GM19468 (cell line): ENCODE measurements around the gene KLF15.

Experiments used
- ATAC-seq: cut with Tn5 transposase; IDR thresholded peaks from one replicate; pipeline ENCODE4 v1.9.1; 2021; ENCODE audit warnings: mild to moderate bottlenecking, moderate library complexity, moderate number of reproducible peaks; ENCODE audit not compliant: unreplicated experiment; ENCODE audit errors: extremely low read depth

Gene KLF15

DNA sequence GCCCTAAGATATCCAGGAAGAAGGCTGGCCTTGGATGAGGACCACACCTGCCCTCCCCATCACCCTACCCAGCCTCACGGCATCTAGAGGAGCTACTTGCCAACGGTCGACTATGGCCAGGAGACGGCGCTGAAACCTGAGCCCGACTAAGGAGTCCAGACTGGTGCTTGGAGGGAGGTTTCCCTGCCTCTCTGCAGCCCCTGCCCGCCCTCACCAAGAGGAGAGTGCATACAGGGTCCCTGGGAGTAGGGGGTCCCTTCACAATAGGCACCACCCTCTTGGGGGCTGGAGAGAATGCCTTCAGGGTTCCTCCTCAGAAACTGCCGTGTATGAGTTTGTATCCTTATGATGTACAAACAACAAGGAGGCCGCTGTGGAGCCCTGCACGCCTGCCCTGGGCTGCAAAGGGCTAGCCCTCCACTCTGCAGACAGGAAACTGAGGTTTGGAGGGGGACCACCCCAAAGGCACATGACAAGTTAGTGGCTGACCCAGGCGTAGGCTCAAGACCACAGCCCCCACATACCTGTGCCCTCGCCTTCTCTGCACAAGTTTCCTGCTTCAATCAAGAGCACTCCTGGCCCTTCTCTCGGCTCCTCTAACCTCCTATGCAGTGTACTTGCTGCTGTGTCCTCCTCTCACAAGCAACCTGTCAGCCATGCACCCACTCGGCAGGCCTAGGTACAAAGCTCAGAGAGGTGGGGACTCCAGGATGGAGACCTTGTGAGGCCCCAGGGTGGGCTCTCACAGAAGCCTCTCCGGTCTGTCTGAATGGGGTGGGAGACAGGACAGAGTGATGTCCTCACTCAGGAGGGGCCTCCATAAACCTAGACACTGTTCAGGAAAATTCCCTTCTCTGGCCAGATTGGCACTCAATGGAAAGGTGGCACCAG is 7.4 kb downstream of the KLF15 start:
- ATAC-seq = no peak

DNA sequence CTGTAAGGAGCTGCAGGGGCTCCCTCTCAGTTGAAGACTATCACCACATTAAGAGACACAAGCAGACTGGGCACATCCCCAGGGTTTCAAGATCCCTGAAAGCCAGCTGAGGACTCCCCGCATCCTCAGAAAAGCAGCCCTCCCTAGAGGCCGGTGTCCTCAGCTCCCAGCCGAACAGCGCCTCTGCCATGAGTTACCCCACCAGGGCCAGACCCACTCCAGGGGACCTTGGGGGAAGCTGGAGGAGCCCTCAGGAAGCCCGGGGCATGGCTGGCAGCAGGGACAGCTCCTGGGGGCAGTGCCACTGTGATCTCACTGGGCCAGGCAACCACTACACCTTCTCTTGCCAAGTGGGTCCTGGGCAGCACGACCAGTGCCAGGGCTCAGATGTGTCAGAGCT is 8.1 kb downstream of the KLF15 start:
- no peak for ATAC-seq

DNA sequence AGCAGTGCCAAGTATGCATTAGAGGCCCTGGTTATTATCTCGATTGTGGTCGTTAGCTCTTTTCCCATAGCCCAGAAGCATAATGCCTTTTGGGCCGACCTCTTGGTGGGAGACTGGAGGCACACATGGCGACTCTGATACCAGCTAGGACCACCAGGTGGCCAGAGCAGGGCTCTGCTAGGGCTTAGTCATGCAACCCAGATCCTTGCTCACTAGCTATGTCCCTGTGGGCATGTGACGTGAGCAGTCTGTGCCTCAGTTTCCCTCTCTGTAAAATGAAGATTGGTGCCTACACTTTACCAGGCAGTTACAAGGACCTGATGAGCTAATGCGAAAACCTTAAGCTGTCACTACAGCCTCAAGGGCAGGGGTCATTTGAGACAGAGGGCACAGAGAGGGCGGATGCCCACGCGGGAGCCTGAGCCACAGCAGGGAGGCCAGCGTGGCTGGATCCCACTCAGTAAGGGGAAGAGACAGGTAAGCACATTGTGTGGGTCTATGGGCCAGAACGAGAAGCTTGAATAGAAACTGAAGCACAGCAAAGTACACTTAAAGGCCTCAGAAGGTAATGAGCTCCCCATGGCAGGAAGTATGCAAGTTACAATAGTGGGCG is 8.8 kb downstream of the KLF15 start:
- no peak for ATAC-seq

DNA sequence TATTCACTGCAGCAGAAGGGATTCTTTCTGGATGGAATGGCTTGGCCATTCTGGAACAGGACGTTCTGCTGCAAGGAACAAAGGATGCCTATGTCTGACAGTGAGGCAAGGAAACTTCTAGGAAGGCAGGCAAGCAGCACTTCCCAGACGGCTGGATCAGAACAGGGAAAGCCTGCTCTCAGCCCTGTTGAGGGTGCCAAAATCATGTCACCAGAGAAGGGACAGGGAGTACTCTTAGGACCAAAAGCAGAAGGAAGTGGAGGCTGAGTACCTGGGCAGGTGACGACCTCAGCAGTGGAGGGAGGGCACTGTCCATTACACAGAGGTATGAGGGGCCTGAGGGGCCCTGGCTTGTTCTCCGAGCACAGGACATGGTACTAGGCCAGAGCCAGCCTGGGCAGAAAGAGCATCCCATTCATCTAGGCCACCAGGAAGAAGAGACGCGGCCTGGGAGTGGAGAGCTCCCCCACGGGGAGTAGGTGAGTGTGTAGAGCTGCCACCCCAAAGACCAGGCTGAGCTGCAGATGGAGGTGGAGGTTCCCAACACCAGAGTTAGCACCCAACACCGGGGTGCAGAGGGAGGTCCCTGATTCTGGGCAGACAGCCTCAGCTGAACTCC is 9.6 kb downstream of the KLF15 start:
- ATAC-seq = no peak

DNA sequence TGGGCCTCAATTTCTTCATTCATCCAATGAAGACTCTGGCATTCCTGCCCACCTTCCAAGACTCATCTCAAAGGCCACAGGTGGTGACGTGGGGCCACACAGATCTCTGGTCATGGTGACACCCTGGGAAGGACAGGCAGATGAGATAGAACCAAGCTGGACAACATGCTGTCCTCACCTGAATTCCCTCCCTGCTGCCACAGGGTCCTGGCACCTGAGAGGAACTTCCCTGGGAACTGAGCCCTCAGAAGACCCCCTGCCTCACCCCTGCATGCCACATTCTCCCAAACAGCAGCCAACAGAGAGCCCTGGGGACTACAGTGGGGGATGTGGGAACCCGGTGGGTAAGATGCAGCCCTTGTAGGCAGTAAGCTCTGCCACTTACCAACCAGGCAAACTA is 10.7 kb downstream of the KLF15 start:
- ATAC-seq = no peak

DNA sequence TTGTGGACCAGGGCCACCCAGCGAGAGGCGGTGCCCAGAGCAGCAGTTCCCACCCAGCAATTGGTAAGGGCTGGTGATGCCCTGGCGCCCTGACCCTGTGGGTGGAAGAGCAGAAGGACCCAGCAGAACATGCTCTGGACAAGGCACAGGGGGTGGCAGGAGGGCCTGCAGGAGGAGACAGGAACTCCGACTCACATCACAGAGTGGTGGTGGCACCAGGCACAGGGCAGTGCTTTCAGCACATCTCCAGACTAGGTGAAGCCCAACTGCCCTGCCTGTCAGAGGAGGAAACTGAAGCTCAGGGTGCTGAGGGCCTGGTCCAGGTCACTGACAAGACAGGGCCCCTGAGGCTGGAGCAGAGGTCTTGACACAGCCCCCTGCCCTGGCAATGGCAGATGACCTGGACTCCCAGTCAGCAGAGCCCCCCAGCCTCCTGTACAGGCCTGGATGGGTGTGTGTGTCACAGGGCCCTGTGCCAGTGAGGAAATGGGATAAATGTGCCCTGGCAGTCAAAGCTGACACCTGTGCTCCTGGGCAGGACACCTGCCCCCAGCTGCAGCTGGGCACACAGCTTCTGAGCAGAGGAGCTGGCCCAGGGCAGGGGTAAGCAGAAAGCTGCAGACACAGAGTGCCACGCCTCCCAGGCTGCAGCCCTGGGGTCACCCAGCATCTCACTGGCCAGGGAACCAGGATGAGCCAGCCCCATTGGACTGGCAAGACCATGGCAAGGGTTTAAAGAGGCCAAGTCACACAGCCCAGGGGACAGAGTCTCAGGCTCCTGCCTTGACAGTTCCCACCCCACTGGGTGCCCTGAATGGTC is 11.4 kb downstream of the KLF15 start:
- ATAC-seq = no peak

DNA sequence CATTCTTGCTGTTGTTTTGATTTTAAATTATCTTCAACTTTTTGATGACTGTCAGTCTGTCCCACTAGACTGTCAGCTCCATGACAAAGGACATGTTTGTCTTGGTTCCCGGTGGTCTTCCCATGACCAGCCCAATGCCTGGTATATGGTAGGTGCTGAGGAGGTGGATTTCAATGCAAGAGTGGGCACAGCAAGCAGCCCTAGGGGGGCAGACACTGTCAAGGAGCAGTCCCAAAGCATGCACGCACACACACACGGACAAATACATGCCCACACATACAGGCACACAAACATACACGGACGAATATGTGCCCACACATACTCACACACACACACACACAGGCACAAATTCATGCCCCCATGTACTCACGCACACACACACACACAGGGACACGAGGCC is 12.0 kb downstream of the KLF15 start:
- no peak for ATAC-seq

DNA sequence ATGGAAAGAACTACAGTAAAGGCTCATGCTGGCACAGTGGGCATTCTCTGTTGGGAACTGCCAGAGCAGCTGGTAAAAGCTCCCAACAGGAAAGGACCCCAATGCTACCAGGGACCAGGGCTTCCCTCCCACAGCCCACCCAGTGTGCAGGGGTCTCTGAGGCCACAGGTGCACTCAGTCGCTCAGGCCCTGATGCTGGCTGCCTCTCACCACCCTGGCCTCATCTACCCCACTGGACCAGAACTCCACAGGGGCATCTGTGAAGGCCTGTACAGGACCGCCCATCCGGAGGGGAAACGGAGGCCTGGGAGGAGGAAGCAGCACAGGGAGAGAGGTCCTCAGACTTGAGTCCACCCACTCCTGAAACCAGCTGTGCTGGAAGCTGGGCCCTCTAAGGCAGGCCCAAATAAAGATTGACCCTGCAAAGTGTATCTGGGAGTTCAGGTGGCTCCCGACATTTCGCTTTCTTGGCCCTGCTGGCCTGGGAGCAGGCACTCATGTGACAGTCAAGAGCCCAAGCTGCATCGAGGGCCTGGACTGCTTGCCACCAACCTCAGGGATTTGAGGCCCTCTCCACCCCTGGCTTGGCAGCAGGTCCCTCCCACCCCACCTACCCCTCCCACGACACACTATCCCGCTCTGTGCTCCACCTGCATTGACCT is 12.7 kb downstream of the KLF15 start:
- ATAC-seq = no peak

DNA sequence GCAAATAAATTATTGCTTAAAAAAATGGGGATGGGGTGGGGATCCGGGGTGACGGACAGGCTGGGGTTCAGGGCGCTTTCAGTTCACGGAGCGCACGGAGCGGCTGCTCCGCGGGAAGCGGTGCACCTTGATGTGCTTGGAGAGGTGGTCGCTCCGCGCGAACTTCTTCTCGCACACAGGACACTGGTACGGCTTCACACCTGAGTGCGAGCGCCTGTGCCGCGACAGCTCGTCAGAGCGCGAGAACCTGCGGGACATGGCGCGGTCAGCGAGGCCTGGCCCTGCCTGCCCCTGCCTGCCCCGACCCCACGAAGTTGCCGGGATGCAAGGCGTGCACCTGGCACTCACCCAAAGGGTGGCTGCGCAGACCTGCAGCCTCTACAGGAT is 13.6 kb downstream of the KLF15 start:
- no peak for ATAC-seq

DNA sequence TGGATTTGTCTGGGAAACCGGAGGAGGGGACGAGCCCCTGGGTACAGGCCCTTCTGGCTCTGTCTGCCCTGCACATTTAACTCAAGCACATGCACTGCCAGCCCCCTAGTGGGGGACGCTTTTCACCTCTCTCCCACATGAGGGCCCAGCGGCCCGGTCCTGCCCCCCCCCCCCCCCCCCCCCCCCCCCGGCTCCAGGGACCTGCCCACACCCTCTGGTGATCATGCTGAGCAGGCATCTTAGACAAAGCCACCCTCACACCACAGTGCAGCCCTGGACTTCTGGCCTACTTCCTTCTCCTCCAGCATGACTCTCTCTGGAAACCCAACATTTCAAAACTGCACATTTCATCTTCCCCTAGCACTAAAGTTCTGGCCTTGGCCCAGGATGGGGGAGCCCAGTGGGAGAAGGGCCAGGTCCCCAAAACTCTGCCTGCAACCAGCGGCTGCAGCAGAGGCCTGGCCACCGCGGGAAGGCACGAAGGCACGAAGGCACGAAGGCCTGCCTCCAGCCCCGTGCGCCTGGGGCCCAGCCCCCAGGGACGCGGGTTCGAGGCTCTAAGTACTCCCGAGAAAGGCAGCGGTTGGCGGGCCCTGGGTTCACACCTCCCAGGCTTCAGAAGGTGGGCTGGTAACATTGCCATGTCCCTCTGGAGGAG is 14.1 kb downstream of the KLF15 start:
- ATAC-seq = no peak

DNA sequence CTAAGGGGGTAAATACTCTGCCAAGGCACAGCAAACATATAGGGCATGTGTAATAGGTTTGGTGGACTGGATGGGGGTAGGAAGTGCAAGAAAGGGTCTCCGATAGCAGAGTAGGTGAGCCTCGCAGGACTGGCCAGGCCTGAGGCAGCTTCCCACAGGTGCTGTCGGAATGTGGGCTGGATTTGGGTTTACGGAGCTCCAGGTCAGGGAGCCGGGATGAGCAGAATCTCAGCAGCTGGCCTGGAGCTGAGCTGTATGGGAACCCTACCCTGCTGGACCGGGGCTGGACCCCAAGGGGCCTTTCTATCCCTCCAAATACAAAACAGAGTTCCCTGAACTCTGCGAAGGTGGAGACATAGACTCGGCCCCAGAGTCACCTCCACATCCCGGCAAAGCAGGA is 15.0 kb downstream of the KLF15 start:
- ATAC-seq = no peak

DNA sequence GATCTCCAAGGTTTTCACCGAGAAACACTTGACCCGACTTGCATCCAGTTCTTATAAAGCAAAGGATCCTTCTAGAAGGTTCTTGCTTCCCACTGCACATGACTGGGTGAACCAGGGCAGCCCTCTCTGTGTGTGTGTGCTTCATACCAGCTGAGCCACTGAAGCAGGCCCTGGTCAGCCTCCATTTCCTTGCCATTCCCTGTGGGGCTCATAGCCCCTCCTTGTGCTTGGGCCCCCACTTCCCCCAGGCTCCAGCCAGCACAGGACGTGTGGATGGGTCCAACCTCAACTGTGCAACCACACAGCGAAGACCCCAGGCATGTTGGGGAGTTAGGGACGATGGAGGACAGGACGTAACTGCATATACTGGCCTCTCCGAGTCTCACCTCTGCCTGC is 15.5 kb downstream of the KLF15 start:
- no peak for ATAC-seq

DNA sequence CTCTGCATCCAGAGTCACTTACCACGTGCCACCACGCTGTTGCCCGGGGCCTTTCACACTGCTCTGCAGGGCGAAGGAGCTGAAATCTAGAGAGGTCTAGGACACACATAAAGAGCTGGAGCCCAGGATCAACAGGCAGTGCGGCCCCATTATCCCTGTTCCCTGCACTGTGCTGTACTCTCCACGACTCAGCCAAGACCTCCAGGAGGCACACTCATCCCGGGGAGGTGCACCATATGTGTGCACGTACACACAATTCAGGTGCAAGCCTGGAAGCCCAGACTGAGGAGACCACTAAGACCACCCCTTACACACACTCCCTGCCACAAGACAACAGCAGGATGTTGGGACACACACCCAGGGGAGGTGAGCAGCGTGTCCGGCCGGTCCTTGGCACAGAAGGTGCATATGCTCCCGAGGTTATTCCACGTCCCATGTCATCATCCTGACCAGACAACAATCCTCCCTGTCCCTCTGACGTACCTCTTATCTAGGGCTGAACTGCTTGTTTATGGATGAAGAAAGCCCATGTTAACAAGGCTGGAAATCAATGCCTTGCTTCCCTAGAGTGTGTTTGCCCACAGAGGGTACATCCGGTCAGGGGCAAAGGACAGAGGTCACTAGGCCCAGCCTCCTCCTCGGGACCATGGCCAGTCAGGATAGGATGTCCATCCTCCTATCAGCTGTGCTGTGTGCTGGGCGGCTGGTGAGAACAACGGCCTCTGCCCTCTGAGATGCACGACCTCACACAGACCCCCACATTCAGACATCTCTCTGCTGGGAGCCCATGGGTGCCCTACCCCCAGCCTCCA is 16.1 kb downstream of the KLF15 start:
- ATAC-seq = no peak

DNA sequence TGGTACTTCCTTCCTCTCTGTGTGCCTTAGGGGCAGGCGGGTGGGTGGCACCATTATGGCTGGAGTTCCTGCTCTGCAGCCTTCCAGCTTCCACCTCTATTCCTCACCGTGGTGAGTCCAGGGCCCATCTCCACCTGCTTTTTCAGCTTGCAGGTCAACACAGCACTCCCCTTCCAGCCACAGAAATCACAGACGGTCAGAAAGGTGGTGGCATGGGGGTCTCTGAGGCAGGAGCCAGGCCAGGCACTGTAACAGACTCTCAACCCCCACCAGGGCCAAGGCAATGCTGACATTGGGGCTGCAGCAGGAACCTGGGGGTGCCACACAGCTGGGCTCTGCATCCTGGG is 16.6 kb downstream of the KLF15 start:
- no peak for ATAC-seq

DNA sequence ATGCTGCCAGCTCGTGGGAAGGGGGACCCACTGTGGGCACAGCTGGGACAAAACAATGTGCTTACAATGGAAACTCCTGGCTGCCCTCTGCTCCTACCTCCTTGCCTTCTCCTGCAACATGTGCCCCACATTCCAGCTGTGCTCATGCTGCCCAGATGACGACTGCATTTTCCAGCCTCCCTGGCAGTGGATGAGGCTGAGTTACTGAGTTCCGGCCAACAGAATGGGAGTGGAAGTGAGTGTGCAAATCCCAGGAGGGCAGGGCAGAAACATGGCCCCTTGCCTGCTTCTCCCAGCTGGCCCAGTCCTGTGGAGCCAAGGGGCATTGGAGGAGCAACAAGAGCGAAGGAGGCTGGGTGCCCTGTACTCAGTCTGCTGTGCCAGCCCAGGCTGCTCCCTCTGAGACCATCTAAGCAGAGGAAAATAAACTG is 17.1 kb downstream of the KLF15 start:
- no peak for ATAC-seq

DNA sequence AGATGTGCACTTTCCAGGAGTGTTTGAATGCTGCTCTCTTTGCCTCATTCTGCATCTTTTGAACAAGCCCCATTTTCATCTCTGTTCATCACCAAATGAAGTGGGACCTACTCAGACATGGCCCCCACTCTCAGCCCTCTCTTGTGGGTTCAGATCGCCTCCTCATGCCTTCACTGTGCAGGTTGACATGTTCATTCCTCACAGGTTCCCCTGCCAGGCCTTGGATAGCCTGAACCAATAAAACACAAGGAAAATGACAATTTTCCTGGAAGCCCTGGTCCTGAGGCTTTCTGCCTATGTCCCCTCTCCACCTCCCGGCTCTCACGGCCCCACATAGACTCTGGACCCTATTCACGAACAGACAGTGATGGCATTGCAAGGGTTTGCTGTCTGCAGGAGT is 17.7 kb downstream of the KLF15 start:
- ATAC-seq = no peak

DNA sequence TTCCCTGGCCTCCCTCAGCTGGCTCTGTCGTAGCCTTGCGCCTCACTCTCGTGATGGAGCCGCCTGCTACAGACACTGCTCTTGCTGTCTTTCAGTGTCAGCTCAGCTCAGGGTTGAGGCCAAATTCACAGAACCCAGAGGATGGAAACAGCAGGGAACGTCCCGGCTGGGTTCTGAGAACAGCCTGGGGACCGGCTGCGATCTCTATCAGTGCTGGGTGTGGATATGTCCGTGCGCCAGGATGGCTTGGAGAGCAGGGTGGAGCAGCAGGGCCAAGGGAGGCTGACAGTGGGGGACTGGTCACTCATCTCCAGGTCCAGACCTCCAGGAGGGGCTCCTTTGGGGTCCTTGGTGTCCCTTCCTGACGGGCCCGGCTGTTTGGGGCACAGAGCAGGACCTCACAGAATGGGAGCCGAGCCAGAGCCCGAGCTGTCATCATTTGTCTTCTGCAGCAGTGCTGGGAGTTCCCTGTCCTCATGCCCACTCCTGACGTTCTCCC is 18.4 kb downstream of the KLF15 start:
- ATAC-seq = no peak

DNA sequence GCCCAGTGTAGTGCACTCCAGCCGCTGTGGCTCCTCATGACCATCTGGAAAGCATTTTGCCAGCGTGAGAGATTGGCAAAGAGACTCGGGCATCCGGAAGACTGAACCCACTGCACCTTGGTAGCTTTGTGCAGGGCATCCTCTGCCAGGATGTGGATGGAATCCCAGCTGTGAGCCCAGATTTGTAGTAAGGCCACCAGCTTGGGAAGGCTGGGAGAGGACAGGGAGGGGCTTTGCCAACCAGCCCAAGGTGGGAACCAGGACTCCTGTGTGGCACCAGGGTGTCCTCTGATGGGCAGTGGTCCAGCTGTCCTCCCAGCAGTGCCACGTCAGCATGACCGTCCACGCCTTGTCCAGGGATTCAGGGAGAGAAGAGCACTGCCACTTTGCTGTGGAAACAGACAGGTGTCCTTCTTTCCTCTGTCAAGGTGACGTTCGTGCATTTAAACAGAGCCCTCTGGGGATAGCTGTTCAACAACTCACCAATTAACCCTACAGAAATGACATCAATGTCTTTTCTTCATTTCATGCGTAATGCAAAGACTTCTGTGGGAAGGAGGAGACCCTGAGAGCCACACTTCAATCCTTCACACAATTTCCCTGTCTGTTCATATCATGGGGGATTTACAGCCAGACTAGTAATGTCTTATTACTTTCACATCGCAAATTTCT is 19.1 kb downstream of the KLF15 start:
- no peak for ATAC-seq
